COR-L47 (cell line): ENCODE results near the gene MAP3K8.
"Not testable (repeated sequence)": the region's sequence is repeated elsewhere in the genome, so short reads cannot be mapped to it uniquely, and the experiment has no call there.

Source experiments
- DNase-seq: peaks from one replicate; lab custom pipeline; 2025; lab: John Stamatoyannopoulos, UW

Gene MAP3K8

GRCh38 chr10:30447125-30447799 lies 13.3 kb downstream of the MAP3K8 start:
- no peak for DNase-seq

GRCh38 chr10:30448092-30448491 lies 14.1 kb downstream of the MAP3K8 start:
- no peak for DNase-seq

- DNase-seq = no peak
Measured at GRCh38 chr10:30453764-30454527, 20.0 kb downstream of the MAP3K8 start.

- DNase-seq = no peak
Measured at GRCh38 chr10:30454744-30455510, 20.9 kb downstream of the MAP3K8 start.

- DNase-seq = no peak
Measured at GRCh38 chr10:30455816-30456215, 21.8 kb downstream of the MAP3K8 start.

GRCh38 chr10:30456266-30456665 lies 22.3 kb downstream of the MAP3K8 start:
- no peak for DNase-seq

- no peak for DNase-seq
Measured at GRCh38 chr10:30459283-30459682, 25.3 kb downstream of the MAP3K8 start.

- no peak for DNase-seq
Measured at GRCh38 chr10:30460121-30460520, 26.1 kb downstream of the MAP3K8 start.

GRCh38 chr10:30462513-30462912 lies 28.5 kb downstream of the MAP3K8 start:
- no peak for DNase-seq

- no peak for DNase-seq
Measured at GRCh38 chr10:30463944-30464451, 30.0 kb downstream of the MAP3K8 start.

- DNase-seq = no peak
Measured at GRCh38 chr10:30464675-30465074, 30.7 kb downstream of the MAP3K8 start.

GRCh38 chr10:30466445-30466844 lies 32.5 kb downstream of the MAP3K8 start:
- no peak for DNase-seq

GRCh38 chr10:30467651-30468338 lies 33.8 kb downstream of the MAP3K8 start:
- DNase-seq = no peak

GRCh38 chr10:30472414-30473155 lies 38.6 kb downstream of the MAP3K8 start:
- no peak for DNase-seq

- DNase-seq = not testable (repeated sequence)
Measured at GRCh38 chr10:30475515-30475914, 41.5 kb downstream of the MAP3K8 start.

GRCh38 chr10:30476511-30477155 lies 42.6 kb downstream of the MAP3K8 start:
- no peak for DNase-seq

- DNase-seq = not testable (repeated sequence)
Measured at GRCh38 chr10:30479513-30479912, 45.5 kb downstream of the MAP3K8 start.

- DNase-seq = no peak
Measured at GRCh38 chr10:30481603-30482002, 47.6 kb downstream of the MAP3K8 start.

- no peak for DNase-seq
Measured at GRCh38 chr10:30488316-30488715, 54.3 kb downstream of the MAP3K8 start.

- DNase-seq = no peak
Measured at GRCh38 chr10:30489346-30489745, 55.4 kb downstream of the MAP3K8 start.
